HCT116 (cell line): ENCODE data around the gene PSMA8. TPM values are rescaled to one million over a fixed set of nuclear protein-coding genes. Genes with fewer than 3 reads are reported as not detected.

Experiments used
- ATAC-seq: fragments of 200-7000 bp; cut with Tn5 transposase; 2 replicates; pipeline ENCODE4 v1.9.1; 2020; ENCODE audit warnings: mild to moderate bottlenecking, moderate library complexity
- BruUV-seq: library from RNA; stranded (reverse); fragments of 400-500 nt; replicated peaks from 2 replicates; lab custom pipeline; 2021; lab: Mats Ljungman, UMichigan
- CTCF ChIA-PET: fragments of 300-600 bp; sonication (Branson Sonifier 250); formaldehyde crosslinking; loops from one replicate; lab custom pipeline; 2021; ENCODE audit warnings: antibody characterized with exemption; lab: Charles Lee
- POLR2A ChIA-PET: fragments of 300-600, 350-600 bp; sonication (Branson Sonifier 250); formaldehyde crosslinking; loops from one replicate; lab custom pipeline; 2021; ENCODE audit warnings: antibody characterized with exemption; lab: Charles Lee
- RAD21 ChIA-PET, 2 experiments: fragments of 300-600 bp; sonication (Branson Sonifier 250); formaldehyde crosslinking; loops; one replicate each; lab custom pipeline; 2023; ENCODE audit warnings: low total read pairs in 2 of 2; ENCODE audit not compliant: uncharacterized antibody in 2 of 2, unreplicated experiment in 2 of 2, low non-redundant PET in 1 of 2; lab: Charles Lee
- DNase-seq: peaks from one replicate; pipeline ENCODE4 v3.0.0-alpha.2; 2010; ENCODE audit warnings: low read depth, low spot score
- H2AFZ ChIP-seq: fragments of 200-600 bp; shearing (Covaris generic), sonication (generic); 2 replicates; pipeline ENCODE4 v1.6.1; 2017; ENCODE audit warnings: low read depth, mixed run types, mixed read lengths, antibody characterized with exemption, low read length; ENCODE audit not compliant: poor library complexity, severe bottlenecking
- H3K27ac ChIP-seq: 2 replicates; pipeline ENCODE4 v1.5.1; 2012; ENCODE audit warnings: low read depth, low read length
- H3K27me3 ChIP-seq: fragments of 200-600 bp; sonication (generic); 2 replicates; pipeline ENCODE4 v1.6.1; 2016; ENCODE audit warnings: mixed run types, low read length, mixed read lengths; ENCODE audit not compliant: insufficient read depth
- H3K36me3 ChIP-seq, 2 experiments: fragments of 200-500 bp in 1 of 2; fragments of 200-600 bp in 1 of 2; sonication (Bioruptor generic) in 1 of 2; sonication (generic) in 1 of 2; 2 replicates each; pipeline versions ENCODE4 v1.5.1 to v1.6.1; 2014 to 2016; ENCODE audit warnings: low read length in 2 of 2, inconsistent platforms in 1 of 2, mixed read lengths in 1 of 2, mixed run types in 1 of 2; ENCODE audit not compliant: insufficient read depth in 2 of 2, control insufficient read depth in 1 of 2
- H3K4me1 ChIP-seq, 2 experiments: fragments of 200-600 bp in 1 of 2; sonication (generic) in 1 of 2; 2 replicates each; pipeline versions ENCODE4 v1.5.1 to v1.6.1; 2012 to 2017; ENCODE audit warnings: low read length in 2 of 2, inconsistent platforms in 1 of 2, mild to moderate bottlenecking in 1 of 2, mixed read lengths in 1 of 2, mixed run types in 1 of 2, moderate library complexity in 1 of 2; ENCODE audit not compliant: insufficient read depth in 2 of 2, control insufficient read depth in 1 of 2
- H3K4me2 ChIP-seq: fragments of 200-600 bp; sonication (generic); 2 replicates; pipeline ENCODE4 v1.6.1; 2017; ENCODE audit warnings: mixed run types, low read length, mixed read lengths
- H3K4me3 ChIP-seq, 2 experiments: fragments of 200-600 bp in 1 of 2; sonication (generic) in 1 of 2; replicated peaks in 1 of 2; 2 replicates each; pipeline ENCODE4 v1.5.1; 2011 to 2016; ENCODE audit warnings: low read length in 2 of 2, control low read depth in 1 of 2, low read depth in 1 of 2, mild to moderate bottlenecking in 1 of 2, mixed read lengths in 1 of 2, mixed run types in 1 of 2
- H3K79me2 ChIP-seq: fragments of 200-600 bp; sonication (generic); 2 replicates; pipeline ENCODE4 v1.6.1; 2017; ENCODE audit warnings: mild to moderate bottlenecking, mixed run types, low read length, moderate library complexity, mixed read lengths; ENCODE audit not compliant: insufficient read depth
- H3K9ac ChIP-seq: fragments of 200-600 bp; sonication (generic); 2 replicates; pipeline ENCODE4 v1.6.1; 2016; ENCODE audit warnings: low read length, mixed read lengths
- H3K9me2 ChIP-seq: fragments of 200-600 bp; sonication (generic), shearing (Covaris generic); 2 replicates; pipeline ENCODE4 v1.6.1; 2017; ENCODE audit warnings: mixed run types, mild to moderate bottlenecking, moderate library complexity; ENCODE audit not compliant: insufficient read depth
- H3K9me3 ChIP-seq, 2 experiments: fragments of 200-500 bp in 1 of 2; fragments of 200-600 bp in 1 of 2; sonication (Bioruptor generic) in 1 of 2; sonication (generic) in 1 of 2; 2 replicates each; pipeline ENCODE4 v1.6.1; 2014 to 2017; ENCODE audit warnings: low read length in 2 of 2, mixed read lengths in 2 of 2, inconsistent platforms in 1 of 2, low read depth in 1 of 2, mild to moderate bottlenecking in 1 of 2, mixed run types in 1 of 2, moderate library complexity in 1 of 2; ENCODE audit not compliant: control insufficient read depth in 1 of 2, insufficient read depth in 1 of 2
- H4K20me1 ChIP-seq: fragments of 200-600 bp; sonication (generic), shearing (Covaris generic); 2 replicates; pipeline ENCODE4 v1.6.1; 2017; ENCODE audit warnings: mixed run types, mild to moderate bottlenecking, moderate library complexity; ENCODE audit not compliant: insufficient read depth
- CBX3 ChIP-seq: IDR thresholded peaks from 2 replicates; pipeline ENCODE4 v1.6.1; 2012; ENCODE audit warnings: low read depth
- EGR1 ChIP-seq: IDR thresholded peaks from 2 replicates; pipeline ENCODE4 v1.6.1; 2012; ENCODE audit warnings: low read depth
- EZH2 ChIP-seq: fragments of 200-600 bp; sonication (generic); IDR thresholded peaks from 2 replicates; pipeline ENCODE4 v1.6.1; 2017; ENCODE audit warnings: antibody characterized with exemption, mixed run types
- EZH2phosphoT487 ChIP-seq: fragments of 200-600 bp; IDR thresholded peaks from 2 replicates; pipeline ENCODE4 v1.6.1; 2018; ENCODE audit warnings: antibody characterized with exemption, borderline replicate concordance
- POLR2A ChIP-seq: IDR thresholded peaks from 2 replicates; pipeline ENCODE4 v1.7.0; 2011; ENCODE audit warnings: borderline replicate concordance; ENCODE audit not compliant: insufficient read depth, insufficient read length; ENCODE audit errors: extremely low read depth
- RAD21 ChIP-seq: IDR thresholded peaks from 2 replicates; pipeline ENCODE4 v1.6.1; 2012; ENCODE audit warnings: low read depth, mild to moderate bottlenecking
- TCF7L2 ChIP-seq: IDR thresholded peaks from 2 replicates; pipeline ENCODE4 v1.7.0; 2011; ENCODE audit warnings: borderline replicate concordance, inconsistent platforms; ENCODE audit not compliant: insufficient read depth, insufficient read length; ENCODE audit errors: extremely low read depth
- ZFX ChIP-seq: fragments of 450-650 bp; IDR thresholded peaks from 2 replicates; pipeline ENCODE4 v1.6.1; 2017
- ZNF274 ChIP-seq: fragments of 200-500 bp; sonication (Bioruptor generic); IDR thresholded peaks from 2 replicates; pipeline ENCODE4 v1.6.1; 2014; ENCODE audit warnings: mild to moderate bottlenecking, low read depth, low read length, inconsistent platforms
- intact Hi-C: fragments of 100-400 bp; cut with micrococcal nuclease; formaldehyde crosslinking; loops from 2 replicates; pipeline ENCODE4 v1.10.0; 2022
- total RNA-seq: library from RNA; stranded (reverse); gene quantifications from one replicate; pipeline ENCODE4 v1.2.1, GENCODE V29; 2021; ENCODE audit not compliant: unreplicated experiment
- TF ChIP-seq, protein P1 (sequence below), 3 experiments: fragments of 200-600 bp in 1 of 3; sonication (generic) in 1 of 3; IDR thresholded peaks in 2 of 3; conservative IDR thresholded peaks in 1 of 3; 2 replicates each; pipeline ENCODE4 v1.5.1; 2012 to 2017; ENCODE audit warnings: low read depth in 2 of 3, low read length in 2 of 3, antibody characterized with exemption in 1 of 3, borderline replicate concordance in 1 of 3, control low read depth in 1 of 3, mild to moderate bottlenecking in 1 of 3, mixed read lengths in 1 of 3, mixed run types in 1 of 3, moderate library complexity in 1 of 3; ENCODE audit not compliant: insufficient read depth in 1 of 3

PSMA8 gene
- total RNA-seq, 1 experiment from 2014 or later, result not detected

DNA sequence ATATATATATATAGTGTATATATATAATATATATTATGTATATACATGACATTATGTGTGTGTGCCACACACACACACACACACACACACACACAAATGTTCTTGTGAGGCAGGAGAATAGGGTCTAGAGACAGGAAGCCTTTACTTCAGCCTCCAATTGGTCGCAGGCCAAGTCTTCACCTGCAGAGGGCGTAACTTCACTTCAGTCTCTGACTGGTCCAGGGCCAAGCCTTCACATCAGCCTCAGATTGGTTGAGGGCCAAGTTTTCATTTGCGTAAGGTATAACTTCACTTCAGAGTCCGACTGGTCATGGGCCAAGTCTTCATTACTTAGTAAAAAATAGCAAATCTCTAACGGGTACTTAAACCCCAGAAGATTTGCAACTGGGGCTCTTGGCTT, 30.1 kb upstream of the PSMA8 start:
- intact Hi-C loops, result no loop called here
- Histone ChIP-seq H2AFZ (no peak overlapping the region), H3K9me2 (no peaks in the 10 kb centered on the region; the same call in 1 of the 2 replicates), H3K79me2 (no peaks in the 10 kb centered on the region), H3K4me1 (no peaks in the 10 kb centered on the region), H4K20me1 (no peaks in the 10 kb centered on the region), H3K9ac (no peak overlapping the region), H3K27ac (no peak overlapping the region), H3K4me2 (no peak overlapping the region), H3K27me3 (no peaks in the 10 kb centered on the region), H3K4me3 (no peak overlapping the region), H3K9me3 (no peaks in the 10 kb centered on the region), H3K36me3 (no peaks in the 10 kb centered on the region)
- BruUV-seq, result no TSS peak
- DNase-seq (peak; percentile 43), ATAC-seq (peak; percentile 89)
- ChIA-PET CTCF (interaction anchor here (0.8 to 1.1 kb wide), 2 partner anchors 9 to 280 kb away, joined by 3 to 6 read pairs; no protein-coding TSS in a partner anchor), RAD21 (no interaction called here), POLR2A (no interaction called here)
- peak; percentile 40; the same call in 1 of the 2 replicates for TF ChIP-seq RAD21
- no peak for TF ChIP-seq EZH2
- no peak for TF ChIP-seq ZNF274
- TF ChIP-seq, protein P1, sequence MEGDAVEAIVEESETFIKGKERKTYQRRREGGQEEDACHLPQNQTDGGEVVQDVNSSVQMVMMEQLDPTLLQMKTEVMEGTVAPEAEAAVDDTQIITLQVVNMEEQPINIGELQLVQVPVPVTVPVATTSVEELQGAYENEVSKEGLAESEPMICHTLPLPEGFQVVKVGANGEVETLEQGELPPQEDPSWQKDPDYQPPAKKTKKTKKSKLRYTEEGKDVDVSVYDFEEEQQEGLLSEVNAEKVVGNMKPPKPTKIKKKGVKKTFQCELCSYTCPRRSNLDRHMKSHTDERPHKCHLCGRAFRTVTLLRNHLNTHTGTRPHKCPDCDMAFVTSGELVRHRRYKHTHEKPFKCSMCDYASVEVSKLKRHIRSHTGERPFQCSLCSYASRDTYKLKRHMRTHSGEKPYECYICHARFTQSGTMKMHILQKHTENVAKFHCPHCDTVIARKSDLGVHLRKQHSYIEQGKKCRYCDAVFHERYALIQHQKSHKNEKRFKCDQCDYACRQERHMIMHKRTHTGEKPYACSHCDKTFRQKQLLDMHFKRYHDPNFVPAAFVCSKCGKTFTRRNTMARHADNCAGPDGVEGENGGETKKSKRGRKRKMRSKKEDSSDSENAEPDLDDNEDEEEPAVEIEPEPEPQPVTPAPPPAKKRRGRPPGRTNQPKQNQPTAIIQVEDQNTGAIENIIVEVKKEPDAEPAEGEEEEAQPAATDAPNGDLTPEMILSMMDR (IDR thresholded peaks at IDR 0.05 in 2 of 3, conservative IDR thresholded peaks at IDR 0.05 in 1 of 3; ENCODE audit: borderline replicate concordance in 1 of 3, insufficient read depth in 1 of 3, low read depth in 2 of 3, low read length in 2 of 3), result peak in 2 of 3 experiments; percentile 58 to 59; a peak in 4 of 6 replicates
- TF ChIP-seq POLR2A, result no peak
- TF ChIP-seq CBX3, result no peak
- TF ChIP-seq ZFX, result no peak
- TF ChIP-seq EZH2phosphoT487, result no peak
- TF ChIP-seq EGR1, result no peak

DNA sequence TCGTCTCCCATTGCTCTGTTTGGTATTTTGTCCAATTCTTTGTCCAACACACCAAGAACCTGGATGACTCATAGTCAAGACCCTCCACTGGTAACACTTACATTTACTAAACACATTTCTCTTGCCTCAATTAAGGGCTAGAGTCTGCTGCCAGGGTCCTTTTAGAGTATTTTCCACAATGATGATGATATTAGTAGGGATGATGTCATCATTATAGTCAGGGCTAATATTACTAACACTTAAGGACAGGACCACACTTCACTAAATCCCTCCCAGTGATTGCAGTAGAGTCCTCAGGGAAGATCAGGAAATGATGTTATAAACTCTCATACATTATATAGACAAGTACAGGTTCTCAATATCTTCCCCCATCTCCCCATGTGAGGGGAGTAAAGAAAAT, 29.6 kb upstream of the PSMA8 start:
- BruUV-seq, result no TSS peak
- Histone ChIP-seq H2AFZ (no peak overlapping the region), H3K4me3 (no peak overlapping the region), H3K9ac (no peak overlapping the region), H3K36me3 (no peaks in the 10 kb centered on the region), H3K79me2 (no peaks in the 10 kb centered on the region), H4K20me1 (no peaks in the 10 kb centered on the region), H3K4me2 (no peak overlapping the region), H3K27me3 (no peaks in the 10 kb centered on the region), H3K4me1 (no peaks in the 10 kb centered on the region), H3K9me2 (no peaks in the 10 kb centered on the region; the same call in 1 of the 2 replicates), H3K9me3 (no peaks in the 10 kb centered on the region), H3K27ac (no peak overlapping the region)
- intact Hi-C loops, result no loop called here
- ChIA-PET RAD21 (no interaction called here), POLR2A (no interaction called here), CTCF (no interaction called here)
- no peak for TF ChIP-seq TCF7L2
- TF ChIP-seq EZH2, result no peak
- ATAC-seq (no peak), DNase-seq (no peak)
